Measurements from ENCODE around the gene BFSP1.

The BFSP1 gene

GRCh38 chr20:17445543-17445942 is 85.6 kb downstream of the BFSP1 start:
- TF ChIP-seq CSDC2 (CRISPR knock-in tag; IDR thresholded peaks at IDR 0.05) (no peak), CSRNP3 (CRISPR knock-in tag; IDR thresholded peaks at IDR 0.05) (no peak), ZFP3 (CRISPR knock-in tag; IDR thresholded peaks at IDR 0.05) (no peak), POU6F1 (CRISPR knock-in tag; IDR thresholded peaks at IDR 0.05; ENCODE audit: borderline replicate concordance, low read depth) (no peak), TCF4 (CRISPR knock-in tag; IDR thresholded peaks at IDR 0.05; ENCODE audit: borderline replicate concordance) (no peak), ZNF70 (CRISPR knock-in tag; IDR thresholded peaks at IDR 0.05) (no peak), TSHZ2 (CRISPR knock-in tag; IDR thresholded peaks at IDR 0.05) (no peak), ARNTL (CRISPR knock-in tag; IDR thresholded peaks at IDR 0.05; ENCODE audit: borderline replicate concordance, low read depth) (no peak), PATZ1 (CRISPR knock-in tag; IDR thresholded peaks at IDR 0.05; ENCODE audit: borderline replicate concordance) (no peak), OSR1 (CRISPR knock-in tag; IDR thresholded peaks at IDR 0.05) (no peak), CREB5 (CRISPR knock-in tag; IDR thresholded peaks at IDR 0.05; ENCODE audit: low read depth) (no peak)
- no peak for ATAC-seq

GRCh38 chr20:17444091-17444490 is 87.1 kb downstream of the BFSP1 start:
- TF ChIP-seq ISL1 (CRISPR knock-in tag; IDR thresholded peaks at IDR 0.05) (no peak), OSR1 (CRISPR knock-in tag; IDR thresholded peaks at IDR 0.05) (no peak), CREB5 (CRISPR knock-in tag; IDR thresholded peaks at IDR 0.05; ENCODE audit: low read depth) (no peak), TCF4 (CRISPR knock-in tag; IDR thresholded peaks at IDR 0.05; ENCODE audit: borderline replicate concordance) (no peak), ZFP30 (CRISPR knock-in tag; IDR thresholded peaks at IDR 0.05) (no peak)
- ATAC-seq: no peak

Data from SK-N-SH treated with all-trans-retinoic acid at 6 μM for 48 hours (cell line).